Neuronal stem cell (in vitro differentiated cells): Measurements from ENCODE around the gene TDRD1. TPM values are rescaled to one million over a fixed set of nuclear protein-coding genes. Genes with fewer than 3 reads are reported as not detected.

Source experiments
- DNase-seq: peaks from one replicate; pipeline ENCODE4 v3.0.0-alpha.2; 2013; ENCODE audit warnings: low spot score
- H2AFZ ChIP-seq: one replicate; pipeline ENCODE4 v1.6.1; 2013; ENCODE audit warnings: mild to moderate bottlenecking, low read length, inconsistent platforms
- H2AK5ac ChIP-seq: 2 replicates; pipeline ENCODE4 v1.6.1; 2013; ENCODE audit warnings: low read depth, mild to moderate bottlenecking, inconsistent platforms, low read length, moderate library complexity, mixed read lengths
- H2BK120ac ChIP-seq: 2 replicates; pipeline ENCODE4 v1.6.1; 2013; ENCODE audit warnings: low read depth, mild to moderate bottlenecking, inconsistent platforms, low read length, moderate library complexity, mixed read lengths
- H2BK12ac ChIP-seq: one replicate; pipeline ENCODE4 v1.6.1; 2013; ENCODE audit warnings: low read length, inconsistent platforms
- H2BK15ac ChIP-seq: 2 replicates; pipeline ENCODE4 v1.6.1; 2013; ENCODE audit warnings: mild to moderate bottlenecking, low read length, inconsistent platforms, mixed read lengths
- H2BK5ac ChIP-seq: one replicate; pipeline ENCODE4 v1.6.1; 2013; ENCODE audit warnings: inconsistent platforms, mild to moderate bottlenecking, low read length, moderate library complexity
- H3K14ac ChIP-seq: one replicate; pipeline ENCODE4 v1.6.1; 2013; ENCODE audit warnings: low read length, inconsistent platforms
- H3K18ac ChIP-seq: 2 replicates; pipeline ENCODE4 v1.6.1; 2013; ENCODE audit warnings: low read length, inconsistent platforms
- H3K23ac ChIP-seq: 2 replicates; pipeline ENCODE4 v1.6.1; 2013; ENCODE audit warnings: low read depth, mild to moderate bottlenecking, mixed read lengths, low read length, inconsistent platforms; ENCODE audit not compliant: poor library complexity
- H3K27ac ChIP-seq: replicated peaks from 3 replicates; pipeline ENCODE4 v1.5.1; 2013; ENCODE audit warnings: low read length, inconsistent platforms
- H3K27me3 ChIP-seq, 3 experiments: 2 replicates each; pipeline ENCODE4 v1.6.1; 2013; ENCODE audit warnings: low read length in 3 of 3, mild to moderate bottlenecking in 2 of 3, inconsistent platforms in 1 of 3, low read depth in 1 of 3, mixed read lengths in 1 of 3, moderate library complexity in 1 of 3; ENCODE audit not compliant: control insufficient read depth in 3 of 3, insufficient read depth in 3 of 3
- H3K36me3 ChIP-seq, 2 donors: replicated peaks in 1 of 2; 2 replicates each; pipeline ENCODE4 v1.6.1; 2013; ENCODE audit warnings: low read length in 2 of 2; ENCODE audit not compliant: control insufficient read depth in 2 of 2, insufficient read depth in 2 of 2
- H3K4ac ChIP-seq: 2 replicates; pipeline ENCODE4 v1.6.1; 2013; ENCODE audit warnings: inconsistent platforms, mild to moderate bottlenecking, low read length, moderate library complexity
- H3K4me1 ChIP-seq, 2 donors: 1 replicate in 1 of 2; 2 replicates in 1 of 2; pipeline ENCODE4 v1.6.1; 2013; ENCODE audit warnings: low read length in 2 of 2, low read depth in 1 of 2; ENCODE audit not compliant: control insufficient read depth in 2 of 2, insufficient read depth in 1 of 2
- H3K4me2 ChIP-seq: one replicate; pipeline ENCODE4 v1.6.1; 2013; ENCODE audit warnings: mild to moderate bottlenecking, low read length, inconsistent platforms; ENCODE audit not compliant: insufficient read depth, poor library complexity, severe bottlenecking
- H3K4me3 ChIP-seq, 2 donors: 2 replicates each; pipeline ENCODE4 v1.5.1; 2013; ENCODE audit warnings: low read length in 2 of 2, mild to moderate bottlenecking in 2 of 2, inconsistent platforms in 1 of 2, moderate library complexity in 1 of 2
- H3K79me1 ChIP-seq: one replicate; pipeline ENCODE4 v1.6.1; 2013; ENCODE audit warnings: low read depth, mild to moderate bottlenecking, inconsistent platforms, low read length, moderate library complexity
- H3K9ac ChIP-seq: one replicate; pipeline ENCODE4 v1.6.1; 2013; ENCODE audit warnings: mild to moderate bottlenecking, low read depth, low read length, inconsistent platforms; ENCODE audit not compliant: poor library complexity
- H3K9me3 ChIP-seq, 2 donors: replicated peaks in 1 of 2; 2 replicates each; pipeline versions ENCODE3 to v1.6.1; 2013; ENCODE audit warnings: low read length in 2 of 2, mild to moderate bottlenecking in 2 of 2, inconsistent platforms in 1 of 2, low read depth in 1 of 2, mixed read lengths in 1 of 2, moderate library complexity in 1 of 2; ENCODE audit not compliant: control insufficient read depth in 2 of 2, insufficient read depth in 1 of 2
- H4K8ac ChIP-seq: one replicate; pipeline ENCODE4 v1.6.1; 2013; ENCODE audit warnings: low read depth, mild to moderate bottlenecking, inconsistent platforms, low read length, moderate library complexity
- H4K91ac ChIP-seq: one replicate; pipeline ENCODE4 v1.6.1; 2013; ENCODE audit warnings: low read length, low read depth, mild to moderate bottlenecking, inconsistent platforms; ENCODE audit not compliant: poor library complexity
- WGBS, 2 donors: extraction: QIAGEN DNeasy Blood & Tissue Kit; methylation state at CpG; one replicate each; pipeline ENCODE4 v1.1.7; 2013; ENCODE audit warnings: missing lambda C conversion rate in 2 of 2, mixed read lengths in 1 of 2; ENCODE audit not compliant: insufficient read length in 2 of 2, insufficient replicate concordance in 1 of 2; ENCODE audit errors: extremely low coverage in 2 of 2; 5-methylcytosine and 5-hydroxymethylcytosine counted together
- polyA plus RNA-seq, 2 experiments: library from polyadenylated mRNA; stranded (reverse); fragments of 200-250 nt; gene quantifications; one replicate each; pipeline ENCODE4 v1.2.3, GENCODE V29; 2013

Gene TDRD1, protein sequence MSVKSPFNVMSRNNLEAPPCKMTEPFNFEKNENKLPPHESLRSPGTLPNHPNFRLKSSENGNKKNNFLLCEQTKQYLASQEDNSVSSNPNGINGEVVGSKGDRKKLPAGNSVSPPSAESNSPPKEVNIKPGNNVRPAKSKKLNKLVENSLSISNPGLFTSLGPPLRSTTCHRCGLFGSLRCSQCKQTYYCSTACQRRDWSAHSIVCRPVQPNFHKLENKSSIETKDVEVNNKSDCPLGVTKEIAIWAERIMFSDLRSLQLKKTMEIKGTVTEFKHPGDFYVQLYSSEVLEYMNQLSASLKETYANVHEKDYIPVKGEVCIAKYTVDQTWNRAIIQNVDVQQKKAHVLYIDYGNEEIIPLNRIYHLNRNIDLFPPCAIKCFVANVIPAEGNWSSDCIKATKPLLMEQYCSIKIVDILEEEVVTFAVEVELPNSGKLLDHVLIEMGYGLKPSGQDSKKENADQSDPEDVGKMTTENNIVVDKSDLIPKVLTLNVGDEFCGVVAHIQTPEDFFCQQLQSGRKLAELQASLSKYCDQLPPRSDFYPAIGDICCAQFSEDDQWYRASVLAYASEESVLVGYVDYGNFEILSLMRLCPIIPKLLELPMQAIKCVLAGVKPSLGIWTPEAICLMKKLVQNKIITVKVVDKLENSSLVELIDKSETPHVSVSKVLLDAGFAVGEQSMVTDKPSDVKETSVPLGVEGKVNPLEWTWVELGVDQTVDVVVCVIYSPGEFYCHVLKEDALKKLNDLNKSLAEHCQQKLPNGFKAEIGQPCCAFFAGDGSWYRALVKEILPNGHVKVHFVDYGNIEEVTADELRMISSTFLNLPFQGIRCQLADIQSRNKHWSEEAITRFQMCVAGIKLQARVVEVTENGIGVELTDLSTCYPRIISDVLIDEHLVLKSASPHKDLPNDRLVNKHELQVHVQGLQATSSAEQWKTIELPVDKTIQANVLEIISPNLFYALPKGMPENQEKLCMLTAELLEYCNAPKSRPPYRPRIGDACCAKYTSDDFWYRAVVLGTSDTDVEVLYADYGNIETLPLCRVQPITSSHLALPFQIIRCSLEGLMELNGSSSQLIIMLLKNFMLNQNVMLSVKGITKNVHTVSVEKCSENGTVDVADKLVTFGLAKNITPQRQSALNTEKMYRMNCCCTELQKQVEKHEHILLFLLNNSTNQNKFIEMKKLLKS
- not detected for polyA plus RNA-seq (2013, experiment 1 of 2)
- not detected for polyA plus RNA-seq (2013, experiment 2 of 2)

DNA sequence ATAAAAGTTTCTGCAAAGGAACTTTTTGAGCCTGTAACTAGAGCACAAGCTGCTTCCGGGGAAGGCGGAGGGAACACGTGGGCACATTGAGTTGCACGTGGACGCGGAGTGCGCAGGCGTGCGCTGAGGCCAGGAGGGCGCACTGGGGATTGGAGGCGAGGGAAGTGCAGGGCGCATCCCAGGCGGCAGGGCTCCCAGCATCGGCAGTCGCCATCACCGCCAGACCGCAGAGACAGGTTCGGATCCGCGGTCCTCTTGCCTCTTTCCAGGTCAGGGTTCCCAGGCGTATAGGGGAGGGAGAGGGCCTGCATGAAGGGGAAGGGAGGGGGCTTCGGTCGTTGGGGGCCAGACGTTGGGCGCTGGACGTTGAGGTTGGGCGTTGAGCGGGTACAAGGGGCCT is at the start of gene TDRD1:
TSS of gene TDRD1 (plus strand) at position 206 of the 400 bp plus-strand sequence. CDS start 8,479 bp downstream, outside the sequence.
- no peak within 1 kb of the TSS for H3K27ac ChIP-seq
- no peak for DNase-seq
- WGBS, 2 donors = no CpG with 5 or more reads among the region's 28 CpGs
- H2AK5ac ChIP-seq = peak within 1 kb of the TSS; percentile 39
- peak within 1 kb of the TSS; percentile 7 for H2AFZ ChIP-seq
- H3K9ac ChIP-seq = no peak within 1 kb of the TSS
- H2BK15ac ChIP-seq = no peak within 1 kb of the TSS
- peaks cover 0 to 18% (median 6%) of the 10 kb centered on the region in 3 experiments for H3K27me3 ChIP-seq
- no peak within 1 kb of the TSS for H2BK5ac ChIP-seq
- no peak within 1 kb of the TSS for H4K8ac ChIP-seq
- peaks cover 0 to 3% of the 10 kb centered on the region in 2 donors for H3K4me1 ChIP-seq
- no peak within 1 kb of the TSS for H2BK120ac ChIP-seq
- H3K79me1 ChIP-seq = no peaks in the 10 kb centered on the region
- no peak within 1 kb of the TSS for H3K4me2 ChIP-seq
- no peak within 1 kb of the TSS for H3K4ac ChIP-seq
- peak within 1 kb of the TSS; percentile 38 for H3K23ac ChIP-seq
- no peaks in the 10 kb centered on the region for H3K9me3 ChIP-seq
- no peaks in the 10 kb centered on the region for H3K36me3 ChIP-seq
- H3K18ac ChIP-seq = peak within 1 kb of the TSS; percentile 36
- no peak within 1 kb of the TSS for H3K4me3 ChIP-seq
- H2BK12ac ChIP-seq = no peak within 1 kb of the TSS
- no peak within 1 kb of the TSS for H4K91ac ChIP-seq
- peak within 1 kb of the TSS; percentile 32 for H3K14ac ChIP-seq

DNA sequence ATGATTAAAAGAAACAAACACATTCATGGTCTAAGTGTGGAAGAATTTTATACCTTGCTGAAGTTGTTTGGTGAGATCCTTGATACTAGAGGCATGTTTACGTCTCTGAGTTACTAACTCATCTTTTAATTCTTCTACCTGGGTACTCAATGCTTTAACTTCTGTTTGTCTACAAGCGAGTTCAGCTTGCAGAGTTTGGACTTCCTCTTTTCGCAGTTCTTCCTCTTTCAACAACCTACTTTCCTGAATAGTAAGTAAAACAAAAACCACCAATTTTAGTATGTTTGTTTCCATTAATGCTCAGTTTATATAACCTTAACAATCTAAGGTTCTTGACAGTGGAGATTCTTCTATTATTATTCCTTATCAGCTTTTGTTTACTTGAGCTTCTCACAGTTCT is 48.1 kb upstream of the TDRD1 start:
- H3K27me3 ChIP-seq = no peaks in the 10 kb centered on the region
- H2BK5ac ChIP-seq = no peak overlapping the region
- H2BK12ac ChIP-seq = no peak overlapping the region
- H3K4me1 ChIP-seq = no peaks in the 10 kb centered on the region
- H2BK120ac ChIP-seq = no peak overlapping the region
- H3K18ac ChIP-seq = no peak overlapping the region
- H3K23ac ChIP-seq = no peak overlapping the region
- H3K14ac ChIP-seq = no peak overlapping the region
- H2AFZ ChIP-seq = no peak overlapping the region
- no peak overlapping the region for H2AK5ac ChIP-seq
- DNase-seq = no peak
- no peak overlapping the region for H4K8ac ChIP-seq
- peaks cover 0 to 7% of the 10 kb centered on the region in 2 donors for H3K9me3 ChIP-seq
- H3K4ac ChIP-seq = no peak overlapping the region
- H3K36me3 ChIP-seq = peaks cover 0 to 11% of the 10 kb centered on the region in 2 donors
- no peak overlapping the region for H3K4me3 ChIP-seq
- no CpG with 5 or more reads among the region's 3 CpGs for WGBS, 2 donors
- no peaks in the 10 kb centered on the region for H3K79me1 ChIP-seq
- no peak overlapping the region for H3K27ac ChIP-seq
- no peak overlapping the region for H2BK15ac ChIP-seq
- H3K4me2 ChIP-seq = no peak overlapping the region
- no peak overlapping the region for H3K9ac ChIP-seq
- H4K91ac ChIP-seq = no peak overlapping the region

DNA sequence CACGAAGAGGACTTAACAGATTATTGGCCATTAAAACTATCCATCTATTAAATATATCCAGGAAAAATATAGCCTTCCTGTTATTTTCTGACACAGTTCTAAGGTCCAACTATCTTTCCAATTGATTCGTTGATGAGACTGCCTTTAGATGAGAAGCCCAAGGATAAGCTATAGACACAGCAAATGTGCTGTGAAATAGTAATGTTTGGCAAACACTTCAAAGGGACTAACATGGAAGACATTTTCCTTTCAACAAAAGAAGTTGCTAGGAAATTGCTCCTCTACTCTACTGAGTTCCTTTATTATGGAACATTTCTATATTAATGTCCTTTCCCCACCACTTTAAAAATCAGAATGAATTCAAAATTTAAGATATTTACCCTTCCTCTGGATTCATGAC is 43.7 kb upstream of the TDRD1 start:
- H4K8ac ChIP-seq = no peak overlapping the region
- no peak overlapping the region for H3K14ac ChIP-seq
- H3K18ac ChIP-seq = no peak overlapping the region
- H2BK12ac ChIP-seq = no peak overlapping the region
- H2AFZ ChIP-seq = no peak overlapping the region
- H3K4ac ChIP-seq = no peak overlapping the region
- no peak overlapping the region for H3K9ac ChIP-seq
- H3K27ac ChIP-seq = no peak overlapping the region
- H3K4me1 ChIP-seq = no peaks in the 10 kb centered on the region
- H2BK120ac ChIP-seq = no peak overlapping the region
- no peaks in the 10 kb centered on the region for H3K79me1 ChIP-seq
- no peaks in the 10 kb centered on the region for H3K9me3 ChIP-seq
- DNase-seq = no peak
- no peaks in the 10 kb centered on the region for H3K27me3 ChIP-seq
- no peak overlapping the region for H2AK5ac ChIP-seq
- H3K36me3 ChIP-seq = peaks cover 0 to 11% of the 10 kb centered on the region in 2 donors
- H3K23ac ChIP-seq = no peak overlapping the region
- no peak overlapping the region for H4K91ac ChIP-seq
- H3K4me2 ChIP-seq = no peak overlapping the region
- H3K4me3 ChIP-seq = no peak overlapping the region
- no CpG with 5 or more reads among the region's 2 CpGs for WGBS, 2 donors
- H2BK15ac ChIP-seq = no peak overlapping the region
- no peak overlapping the region for H2BK5ac ChIP-seq
